ENCODE data around the gene SAV1. TPM values are rescaled to one million over a fixed set of nuclear protein-coding genes. Genes with fewer than 3 reads are reported as not detected.

Gene SAV1
- total and polyA plus RNA-seq, 2 of the 13 experiments (the other 11 are each of a cell fraction or from before 2014, with no cell fraction given) = 7.3 to 8.2 TPM

DNA sequence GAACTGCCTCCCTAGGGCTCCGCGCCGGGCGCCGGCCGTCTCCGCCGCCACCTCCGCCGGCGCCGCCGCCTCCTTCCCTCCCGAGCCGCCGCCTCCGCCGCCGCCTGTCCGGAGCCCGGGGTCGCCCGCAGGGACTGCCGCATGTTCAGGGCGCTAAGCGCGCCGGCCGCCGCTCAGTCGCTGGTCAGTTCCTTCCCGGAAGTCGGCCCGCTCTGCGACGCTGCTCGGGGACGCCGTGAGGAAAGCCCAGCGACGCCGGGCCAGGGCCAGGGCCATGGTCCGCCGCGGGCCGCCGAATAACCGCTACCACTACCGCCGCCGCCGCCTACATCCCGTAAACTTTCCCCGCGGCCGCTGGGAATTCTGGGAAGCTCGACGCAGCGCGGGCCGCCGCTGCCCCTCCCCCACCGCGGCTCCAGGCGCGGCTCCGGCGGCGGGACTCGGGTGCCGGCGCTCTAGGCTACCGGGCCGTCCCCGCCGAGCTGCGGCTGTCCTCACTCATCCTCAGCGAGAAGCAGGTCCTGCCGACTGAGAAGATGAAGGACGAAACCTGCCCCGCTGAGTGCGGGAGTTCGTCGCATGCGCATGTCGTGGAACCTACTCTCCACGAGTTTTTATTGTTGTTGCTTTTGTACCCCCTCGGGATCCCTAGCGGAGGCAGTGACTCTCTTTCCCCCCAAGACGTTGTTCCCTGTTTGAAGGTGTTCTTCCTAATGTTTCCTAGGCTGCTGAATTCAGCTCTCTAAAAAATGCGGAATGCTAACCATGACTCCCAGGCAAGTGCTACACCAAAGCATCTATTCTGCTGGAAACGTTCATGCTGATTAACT, at the start of gene SAV1 (continued):
- TF ChIP-seq CSRNP1 (CRISPR knock-in tag; IDR thresholded peaks at IDR 0.05) (no peak), NONO (IDR thresholded peaks at IDR 0.05) (no peak), NONO (CRISPR knock-in tag; conservative IDR thresholded peaks at IDR 0.05) (peak; percentile 87), ZNF709 (CRISPR knock-in tag; IDR thresholded peaks at IDR 0.05) (0 out of 2 replicates have a peak, but pooled peaks have one; percentile 59), ZNF639 (CRISPR knock-in tag; conservative IDR thresholded peaks at IDR 0.05) (peak; percentile 90), ZNF335 (CRISPR knock-in tag; IDR thresholded peaks at IDR 0.05) (no peak), ZNF766 (CRISPR knock-in tag; IDR thresholded peaks at IDR 0.05; ENCODE audit: borderline replicate concordance) (no peak; the same call in none of the 2 replicates), PLRG1 (conservative IDR thresholded peaks at IDR 0.05) (no peak), MEF2D (CRISPR knock-in tag; IDR thresholded peaks at IDR 0.05) (no peak), YEATS2 (CRISPR knock-in tag; IDR thresholded peaks at IDR 0.05; ENCODE audit: borderline replicate concordance) (peak; percentile 54), TBX3 (IDR thresholded peaks at IDR 0.05; ENCODE audit: borderline replicate concordance) (no peak), KDM2A (CRISPR knock-in tag; IDR thresholded peaks at IDR 0.05; ENCODE audit: borderline replicate concordance, low read depth) (peak; percentile 65; the same call in 1 of the 2 replicates)
- TF ChIP-seq, protein P1, sequence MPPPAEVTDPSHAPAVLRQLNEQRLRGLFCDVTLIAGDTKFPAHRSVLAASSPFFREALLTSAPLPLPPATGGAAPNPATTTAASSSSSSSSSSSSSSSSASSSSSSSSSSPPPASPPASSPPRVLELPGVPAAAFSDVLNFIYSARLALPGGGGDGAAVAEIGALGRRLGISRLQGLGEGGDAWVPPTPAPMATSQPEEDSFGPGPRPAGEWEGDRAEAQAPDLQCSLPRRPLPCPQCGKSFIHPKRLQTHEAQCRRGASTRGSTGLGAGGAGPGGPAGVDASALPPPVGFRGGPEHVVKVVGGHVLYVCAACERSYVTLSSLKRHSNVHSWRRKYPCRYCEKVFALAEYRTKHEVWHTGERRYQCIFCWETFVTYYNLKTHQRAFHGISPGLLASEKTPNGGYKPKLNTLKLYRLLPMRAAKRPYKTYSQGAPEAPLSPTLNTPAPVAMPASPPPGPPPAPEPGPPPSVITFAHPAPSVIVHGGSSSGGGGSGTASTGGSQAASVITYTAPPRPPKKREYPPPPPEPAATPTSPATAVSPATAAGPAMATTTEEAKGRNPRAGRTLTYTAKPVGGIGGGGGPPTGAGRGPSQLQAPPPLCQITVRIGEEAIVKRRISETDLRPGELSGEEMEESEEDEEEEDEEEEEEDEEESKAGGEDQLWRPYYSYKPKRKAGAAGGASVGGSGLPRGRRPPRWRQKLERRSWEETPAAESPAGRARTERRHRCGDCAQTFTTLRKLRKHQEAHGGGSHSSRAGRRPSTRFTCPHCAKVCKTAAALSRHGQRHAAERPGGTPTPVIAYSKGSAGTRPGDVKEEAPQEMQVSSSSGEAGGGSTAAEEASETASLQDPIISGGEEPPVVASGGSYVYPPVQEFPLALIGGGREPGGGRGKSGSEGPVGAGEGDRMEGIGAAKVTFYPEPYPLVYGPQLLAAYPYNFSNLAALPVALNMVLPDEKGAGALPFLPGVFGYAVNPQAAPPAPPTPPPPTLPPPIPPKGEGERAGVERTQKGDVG (CRISPR knock-in tag; IDR thresholded peaks at IDR 0.05; ENCODE audit: borderline replicate concordance) = no peak
- TF ChIP-seq, protein P2, sequence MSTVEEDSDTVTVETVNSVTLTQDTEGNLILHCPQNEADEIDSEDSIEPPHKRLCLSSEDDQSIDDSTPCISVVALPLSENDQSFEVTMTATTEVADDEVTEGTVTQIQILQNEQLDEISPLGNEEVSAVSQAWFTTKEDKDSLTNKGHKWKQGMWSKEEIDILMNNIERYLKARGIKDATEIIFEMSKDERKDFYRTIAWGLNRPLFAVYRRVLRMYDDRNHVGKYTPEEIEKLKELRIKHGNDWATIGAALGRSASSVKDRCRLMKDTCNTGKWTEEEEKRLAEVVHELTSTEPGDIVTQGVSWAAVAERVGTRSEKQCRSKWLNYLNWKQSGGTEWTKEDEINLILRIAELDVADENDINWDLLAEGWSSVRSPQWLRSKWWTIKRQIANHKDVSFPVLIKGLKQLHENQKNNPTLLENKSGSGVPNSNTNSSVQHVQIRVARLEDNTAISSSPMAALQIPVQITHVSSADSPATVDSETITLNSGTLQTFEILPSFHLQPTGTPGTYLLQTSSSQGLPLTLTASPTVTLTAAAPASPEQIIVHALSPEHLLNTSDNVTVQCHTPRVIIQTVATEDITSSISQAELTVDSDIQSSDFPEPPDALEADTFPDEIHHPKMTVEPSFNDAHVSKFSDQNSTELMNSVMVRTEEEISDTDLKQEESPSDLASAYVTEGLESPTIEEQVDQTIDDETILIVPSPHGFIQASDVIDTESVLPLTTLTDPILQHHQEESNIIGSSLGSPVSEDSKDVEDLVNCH (CRISPR knock-in tag; IDR thresholded peaks at IDR 0.05) = no peak
